Epidermal melanocyte (primary cell): ENCODE data around the gene PREB.
A peak's percentile ranks its signal among the peaks of the same experiment; 100 is the strongest.

ENCODE experiments used
- DNase-seq: peaks from one replicate; pipeline ENCODE4 v3.0.0; 2011; ENCODE audit warnings: low spot score; ENCODE audit not compliant: insufficient read length

PREB gene

DNA sequence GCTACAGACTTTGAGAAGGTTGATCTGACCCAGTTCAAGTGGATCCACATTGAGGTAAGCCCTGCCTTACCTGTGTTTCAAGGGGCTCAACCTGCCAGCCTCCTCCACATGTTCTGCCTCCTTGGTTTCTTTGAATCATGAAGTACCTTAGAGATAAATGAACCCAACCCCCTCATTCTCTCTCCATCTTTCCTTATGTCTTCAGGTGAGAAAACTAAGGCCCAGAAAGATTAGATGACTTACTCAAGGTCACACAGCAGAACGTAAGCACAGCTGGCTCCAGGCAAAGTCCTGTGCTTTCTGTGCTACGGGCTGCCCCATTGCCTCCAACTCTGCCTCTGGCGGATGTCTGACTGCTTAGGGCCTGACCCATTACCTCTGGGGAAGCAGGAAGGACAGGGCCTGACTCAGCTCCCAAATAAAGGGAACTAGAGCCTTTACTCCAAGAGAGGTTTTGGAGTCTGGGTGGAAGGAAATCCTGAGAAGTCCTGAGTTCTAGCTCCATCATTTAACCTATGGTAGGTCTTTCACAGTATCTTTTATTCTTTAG, 37.6 kb downstream of the PREB start:
- DNase-seq: no peak

DNA sequence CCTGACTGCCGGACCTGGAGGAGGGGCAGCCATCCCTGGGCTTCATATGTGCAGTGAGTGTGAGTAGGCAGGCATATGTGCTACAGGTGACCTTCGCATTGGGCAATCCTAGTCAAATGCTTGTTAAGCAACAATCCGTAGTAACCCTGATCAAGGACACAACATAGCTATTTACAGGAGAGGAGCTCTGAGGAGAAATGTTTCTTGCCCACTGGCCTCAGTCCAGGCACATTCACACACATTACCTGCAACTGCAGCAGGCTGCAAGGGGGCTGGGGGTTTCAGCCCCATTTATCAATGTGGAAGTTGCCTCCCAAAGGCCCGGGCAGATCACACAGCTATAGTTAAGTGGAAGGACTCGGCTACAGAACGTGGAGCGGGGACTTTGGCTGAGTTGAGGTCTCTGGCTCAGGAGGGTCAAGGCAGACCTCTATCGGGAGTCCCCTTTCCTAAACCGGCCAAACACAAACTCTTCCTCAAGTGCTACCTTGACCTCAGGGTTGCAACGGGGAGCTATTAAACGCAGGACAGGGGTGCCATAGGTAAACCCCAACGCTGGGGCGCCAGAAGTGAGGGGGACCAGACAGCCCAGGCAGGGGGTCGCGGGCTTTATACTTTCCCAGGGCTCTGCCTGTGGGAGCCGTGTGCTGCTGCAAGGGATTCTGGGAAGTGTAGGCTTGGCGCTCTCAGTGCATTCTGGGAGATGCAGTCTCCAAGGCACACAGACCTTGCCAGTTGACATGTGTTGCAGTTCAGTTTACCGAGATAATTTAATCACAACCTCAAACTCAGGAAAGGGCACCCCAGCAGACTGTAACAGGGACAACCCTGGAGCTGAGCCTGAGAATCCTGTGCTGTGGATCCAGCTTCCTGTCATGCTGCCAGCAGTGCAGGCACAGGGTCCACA, 38.4 kb downstream of the PREB start:
- peak; percentile 84 for DNase-seq

DNA sequence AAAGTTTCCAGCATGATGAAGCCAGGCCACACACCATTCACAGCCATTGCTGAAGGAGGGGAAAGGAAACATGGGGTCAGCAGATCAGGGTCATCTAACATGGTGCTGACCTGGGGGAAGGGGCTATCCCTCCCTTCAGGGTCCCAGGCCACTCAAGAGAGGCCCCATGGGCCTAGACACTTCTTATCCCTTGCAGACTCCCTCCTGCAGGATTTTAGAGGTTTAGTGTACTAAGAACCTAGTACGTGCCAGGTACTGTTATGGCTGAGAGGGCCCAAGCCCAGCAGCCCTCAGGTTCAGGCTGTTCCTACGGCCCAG, 39.0 kb downstream of the PREB start:
- no peak for DNase-seq

DNA sequence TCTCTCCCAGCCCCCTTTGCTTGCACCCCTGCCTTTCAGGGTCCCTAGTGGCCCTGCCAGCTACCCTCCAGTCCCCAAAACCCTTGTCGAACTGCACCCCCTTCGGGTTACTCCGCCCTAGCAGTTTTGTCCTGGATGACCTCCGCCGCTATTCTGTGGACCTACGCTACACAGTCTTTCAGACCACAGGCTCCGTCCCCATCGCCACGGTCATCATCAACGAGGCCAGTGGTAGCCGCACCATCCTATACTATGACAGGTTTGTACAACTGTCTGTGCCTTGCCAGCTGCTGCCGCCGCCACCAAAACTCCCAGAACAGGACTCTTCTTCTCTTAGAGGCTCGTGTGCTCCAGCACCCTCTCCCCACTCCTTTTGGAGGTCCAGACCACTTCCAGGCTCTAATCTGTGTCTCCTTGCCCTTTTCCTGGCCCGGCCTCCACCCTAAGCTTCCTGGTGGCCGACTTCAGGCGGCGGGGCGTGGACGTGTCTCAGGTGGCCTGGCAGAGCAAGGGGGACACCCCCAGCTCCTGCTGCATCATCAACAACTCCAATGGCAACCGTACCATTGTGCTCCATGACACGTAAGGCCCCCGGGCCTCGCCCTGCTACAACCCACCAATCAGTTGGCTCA, 40.0 kb downstream of the PREB start:
- DNase-seq: no peak

DNA sequence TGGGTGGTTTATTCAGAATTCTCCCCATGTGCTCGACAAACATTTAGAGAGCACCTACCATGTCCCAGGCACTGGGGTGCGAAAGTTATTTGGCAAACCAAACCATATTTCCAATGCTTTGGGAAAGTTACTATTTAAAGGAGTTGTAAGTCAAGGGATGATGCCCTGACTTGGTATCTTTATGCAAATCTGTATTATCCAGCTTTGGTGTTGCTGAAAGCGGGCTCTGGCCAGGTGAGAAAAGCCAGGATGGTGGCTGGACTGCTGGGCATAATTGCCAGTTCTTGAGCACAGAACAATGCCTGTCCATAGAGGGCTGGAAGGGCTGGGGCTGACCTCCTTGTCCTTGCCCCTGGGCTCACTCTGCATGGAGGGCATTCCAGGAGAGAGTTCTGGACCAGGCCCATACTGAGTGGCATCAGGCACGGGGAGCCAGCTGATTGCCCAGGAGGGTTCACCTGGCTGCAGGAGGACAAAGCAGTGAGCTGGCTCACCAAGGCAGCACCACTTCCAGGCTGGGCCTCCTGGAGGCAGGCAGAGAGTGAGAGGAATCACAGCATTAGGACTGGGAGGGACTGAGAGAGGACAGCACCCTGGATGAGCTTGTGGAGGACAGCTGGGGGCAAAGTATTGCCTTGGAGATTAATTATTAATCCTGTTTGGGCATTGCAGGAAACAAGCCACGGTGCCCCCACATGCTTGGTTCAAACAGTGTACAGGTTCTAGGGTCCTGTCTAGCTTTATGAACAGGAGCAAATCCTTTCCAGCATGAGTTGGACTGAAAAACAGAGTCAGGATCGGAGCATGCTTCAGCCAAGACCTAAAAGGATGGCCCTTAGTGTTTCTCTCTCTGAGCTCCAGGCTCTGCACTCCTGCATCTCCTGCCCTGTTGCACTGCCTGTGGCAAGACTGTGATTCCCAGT, 40.7 kb downstream of the PREB start:
- no peak for DNase-seq

DNA sequence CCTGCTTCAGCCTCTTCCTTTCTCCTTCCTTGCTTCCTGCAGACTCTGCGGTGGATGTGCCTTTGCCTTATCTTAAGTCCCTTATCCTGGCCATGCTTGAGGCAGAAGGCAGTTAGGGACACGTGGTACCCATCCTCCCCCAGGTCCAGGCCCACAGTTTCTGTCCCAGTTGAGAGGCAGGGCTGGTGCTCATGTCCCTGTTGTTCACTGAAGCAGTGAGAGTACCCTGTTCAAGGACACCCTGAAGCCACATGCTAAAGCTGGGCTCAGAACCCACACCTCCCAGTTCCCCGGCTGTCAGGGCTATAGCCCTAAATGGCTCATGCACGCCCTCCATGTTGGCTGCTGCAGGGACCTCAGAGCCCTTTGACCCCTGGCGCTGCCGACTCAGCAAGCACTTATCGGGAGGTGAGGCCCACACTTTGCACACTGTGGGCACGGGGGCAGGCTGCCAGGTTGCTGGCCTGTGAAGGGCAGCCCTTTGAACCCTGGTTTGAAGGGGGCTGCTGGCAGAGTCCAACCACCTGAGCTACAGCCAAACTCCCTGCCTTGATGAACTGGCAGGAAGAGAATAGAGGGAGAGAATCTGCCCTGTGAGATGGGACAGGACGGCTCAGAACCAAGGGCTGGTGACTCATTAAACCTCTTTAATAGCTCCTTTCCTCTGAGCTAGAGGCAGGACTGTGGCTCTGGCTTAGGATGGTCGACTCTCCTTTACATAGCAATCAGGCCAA, 41.6 kb downstream of the PREB start:
- DNase-seq: no peak

DNA sequence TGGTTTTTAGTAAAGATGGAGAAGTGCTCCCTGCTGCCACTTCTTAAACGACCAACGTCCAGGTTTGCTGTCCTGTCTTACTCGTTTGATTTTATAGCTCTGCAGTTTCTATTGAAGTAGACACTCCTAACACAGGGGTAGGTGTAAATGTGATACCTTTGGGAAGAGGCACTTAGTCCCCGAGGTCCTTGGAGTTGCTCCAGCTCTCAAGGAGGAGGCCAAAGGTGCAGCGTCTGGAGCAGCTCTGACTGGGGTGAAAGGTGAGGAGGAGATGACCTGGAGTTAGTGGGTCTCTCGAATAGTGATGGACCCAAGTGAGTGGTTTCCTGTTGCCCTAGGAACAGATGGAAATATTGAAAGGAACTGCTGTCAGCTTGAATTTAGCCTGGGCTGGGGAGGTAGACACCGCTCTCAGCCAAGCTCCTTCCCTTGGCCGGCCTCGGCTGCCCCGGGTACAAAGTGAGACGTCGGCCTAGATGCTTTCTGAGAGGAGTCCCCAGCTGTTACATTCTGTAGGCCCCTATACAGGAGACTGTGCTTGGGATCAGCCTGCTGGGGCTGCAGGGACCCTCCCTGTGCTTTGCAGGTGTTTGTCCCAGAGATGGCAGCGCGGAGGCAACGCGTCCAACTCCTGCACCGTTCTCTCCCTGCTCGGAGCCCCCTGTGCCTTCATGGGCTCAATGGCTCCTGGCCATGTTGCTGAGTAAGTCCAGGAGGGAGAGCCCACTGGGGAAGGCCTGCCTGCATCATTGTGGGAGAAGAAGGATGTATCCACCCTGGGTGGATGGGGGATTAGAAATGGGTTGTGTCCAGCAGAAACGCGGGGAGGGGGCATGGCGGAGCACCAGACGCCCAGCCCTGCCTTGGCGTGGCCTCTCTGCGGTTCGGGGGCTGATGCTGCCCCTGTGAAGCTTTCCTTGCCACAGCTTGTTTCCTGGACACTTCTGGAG, 42.4 kb downstream of the PREB start:
- no peak for DNase-seq

DNA sequence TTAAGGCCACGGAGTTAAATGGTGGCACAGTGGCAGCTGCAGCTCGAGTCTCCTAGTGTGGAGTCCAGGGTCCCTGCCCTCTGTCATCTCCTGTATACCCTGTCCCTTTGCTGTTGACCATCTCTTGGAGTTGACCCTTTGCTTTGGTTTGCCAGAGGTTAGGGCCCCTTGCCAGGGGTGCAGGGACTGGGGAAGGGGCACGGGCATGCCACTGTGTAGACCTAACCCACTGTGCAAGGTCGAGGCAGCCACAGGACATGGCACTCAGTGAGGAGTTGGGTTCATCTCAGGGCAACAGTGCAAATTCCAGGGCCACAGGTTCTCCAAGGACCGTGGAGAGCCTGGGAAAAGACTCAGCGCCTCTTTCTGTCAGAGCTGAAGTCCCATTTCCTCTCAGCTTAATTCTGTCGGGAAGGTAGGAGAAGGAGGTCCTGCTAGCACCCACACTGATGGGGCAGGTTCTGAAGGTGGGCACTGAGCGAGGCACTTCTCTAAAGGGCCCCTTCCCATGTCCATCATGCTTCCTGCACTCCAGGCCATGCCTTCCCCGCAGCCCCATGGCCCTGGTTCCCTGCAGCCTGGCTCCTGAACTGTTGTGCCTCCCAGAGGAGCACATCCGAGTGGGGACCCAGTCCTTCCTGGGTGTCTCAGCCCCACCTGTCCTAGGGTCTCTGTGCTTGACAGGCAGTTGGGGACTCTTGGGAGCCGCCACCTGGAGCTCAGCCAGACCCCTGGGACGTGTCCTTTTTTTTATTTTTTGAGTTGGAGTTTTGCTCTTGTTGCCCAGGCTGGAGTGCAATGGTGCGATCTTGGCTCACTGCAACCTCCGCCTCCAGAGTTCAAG, 45.1 kb downstream of the PREB start:
- no peak for DNase-seq

DNA sequence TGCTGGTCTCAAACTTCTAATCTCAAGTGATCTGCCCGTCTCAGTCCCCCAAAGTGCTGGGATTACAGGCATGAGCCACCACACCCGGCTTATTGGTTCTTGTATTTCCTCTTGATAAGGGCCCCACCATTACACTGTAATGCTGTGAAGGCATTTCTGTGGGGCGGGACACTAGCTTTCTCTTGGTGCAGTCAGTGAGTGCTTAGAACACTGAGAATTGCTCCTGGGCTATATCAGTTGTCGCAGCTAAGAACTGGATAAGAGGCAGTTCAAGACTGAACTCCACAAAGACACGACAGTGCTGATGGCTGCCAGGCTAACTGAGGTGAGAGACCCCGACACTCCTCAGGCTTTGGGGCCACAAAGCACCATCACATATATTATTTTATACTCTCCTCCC, 45.8 kb downstream of the PREB start:
- DNase-seq: no peak

DNA sequence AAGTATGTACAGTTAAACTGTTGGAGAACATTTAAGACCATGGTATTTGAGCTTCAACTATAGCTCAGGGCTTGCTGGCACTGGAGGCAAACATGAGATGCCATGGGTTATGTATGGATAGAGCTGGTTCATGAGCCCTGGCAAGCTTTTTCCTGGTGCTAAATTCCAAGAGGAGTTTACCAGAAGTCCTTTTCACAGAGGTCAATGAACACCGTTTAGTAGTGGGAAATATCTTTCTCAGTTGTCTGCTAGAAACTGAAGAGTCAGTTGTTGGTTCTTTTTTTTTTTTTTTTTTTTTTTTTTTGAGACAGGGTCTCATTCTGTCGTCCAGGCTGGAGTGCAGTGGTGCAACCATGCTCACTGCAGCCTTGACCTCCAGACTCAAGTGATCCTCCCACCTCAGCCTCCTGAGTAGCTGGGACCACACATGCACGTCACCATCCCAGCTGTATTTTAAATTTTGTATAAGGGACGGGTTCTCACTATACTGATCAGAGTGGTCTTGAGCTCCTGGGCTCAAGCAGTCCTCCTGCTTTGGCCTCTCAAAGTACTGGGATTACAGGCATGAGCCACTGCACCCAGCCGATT, 46.5 kb downstream of the PREB start:
- no peak for DNase-seq

DNA sequence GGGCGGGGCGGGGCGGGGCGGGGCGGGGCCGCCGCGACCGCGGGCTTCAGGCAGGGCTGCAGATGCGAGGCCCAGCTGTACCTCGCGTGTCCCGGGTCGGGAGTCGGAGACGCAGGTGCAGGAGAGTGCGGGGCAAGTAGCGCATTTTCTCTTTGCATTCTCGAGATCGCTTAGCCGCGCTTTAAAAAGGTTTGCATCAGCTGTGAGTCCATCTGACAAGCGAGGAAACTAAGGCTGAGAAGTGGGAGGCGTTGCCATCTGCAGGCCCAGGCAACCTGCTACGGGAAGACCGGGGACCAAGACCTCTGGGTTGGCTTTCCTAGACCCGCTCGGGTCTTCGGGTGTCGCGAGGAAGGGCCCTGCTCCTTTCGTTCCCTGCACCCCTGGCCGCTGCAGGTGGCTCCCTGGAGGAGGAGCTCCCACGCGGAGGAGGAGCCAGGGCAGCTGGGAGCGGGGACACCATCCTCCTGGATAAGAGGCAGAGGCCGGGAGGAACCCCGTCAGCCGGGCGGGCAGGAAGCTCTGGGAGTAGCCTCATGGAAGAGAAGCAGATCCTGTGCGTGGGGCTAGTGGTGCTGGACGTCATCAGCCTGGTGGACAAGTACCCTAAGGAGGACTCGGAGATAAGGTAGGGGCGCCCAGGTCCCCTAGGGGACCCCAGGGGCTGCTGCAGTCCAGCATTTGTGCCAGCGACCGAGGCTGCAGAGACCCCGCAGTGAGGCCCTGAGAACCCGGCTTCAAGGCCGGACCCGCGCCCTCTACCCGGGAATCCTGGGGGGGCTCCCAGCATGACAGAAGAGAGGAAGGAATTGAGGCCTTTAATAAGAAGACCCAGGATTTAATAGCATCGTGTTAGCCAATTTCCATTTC, 47.5 kb downstream of the PREB start, which contains the start of gene KHK:
KHK (plus strand) TSS at position 49 of the 870 bp plus-strand sequence; CDS start at position 537, 488 bp downstream.
- DNase-seq: no peak

DNA sequence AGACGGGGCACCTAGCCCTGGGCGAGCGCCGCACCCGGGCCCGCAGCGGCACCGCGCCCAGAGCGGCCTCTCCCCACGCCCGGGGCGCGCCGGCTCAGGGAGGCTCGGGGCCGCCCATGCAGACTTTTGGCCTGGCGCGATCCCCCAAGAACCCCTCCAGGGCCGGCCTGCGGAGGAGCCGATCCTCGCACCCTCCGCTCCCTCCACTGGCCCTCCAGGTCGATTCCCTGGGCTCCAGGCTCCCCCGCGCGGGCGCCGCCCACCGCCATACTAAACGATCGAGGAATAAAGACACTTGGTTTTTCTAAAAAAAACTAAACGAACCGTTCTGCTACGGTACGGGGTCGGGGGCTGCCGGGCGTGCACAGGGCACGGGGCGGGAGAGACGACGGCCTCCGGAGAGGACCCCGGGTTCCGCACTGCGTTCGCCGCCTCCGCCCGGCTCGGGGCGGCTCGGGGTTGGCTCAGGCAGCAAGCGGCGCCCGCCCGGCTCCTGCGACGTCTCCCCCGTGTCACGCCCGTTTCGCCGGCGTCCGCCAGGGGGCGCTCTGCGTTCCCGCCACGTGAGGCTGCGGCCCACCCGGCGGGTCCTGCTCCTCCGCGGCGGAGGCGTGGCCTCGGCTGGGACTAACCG, 48.2 kb downstream of the PREB start:
- peak; percentile 98 for DNase-seq

DNA sequence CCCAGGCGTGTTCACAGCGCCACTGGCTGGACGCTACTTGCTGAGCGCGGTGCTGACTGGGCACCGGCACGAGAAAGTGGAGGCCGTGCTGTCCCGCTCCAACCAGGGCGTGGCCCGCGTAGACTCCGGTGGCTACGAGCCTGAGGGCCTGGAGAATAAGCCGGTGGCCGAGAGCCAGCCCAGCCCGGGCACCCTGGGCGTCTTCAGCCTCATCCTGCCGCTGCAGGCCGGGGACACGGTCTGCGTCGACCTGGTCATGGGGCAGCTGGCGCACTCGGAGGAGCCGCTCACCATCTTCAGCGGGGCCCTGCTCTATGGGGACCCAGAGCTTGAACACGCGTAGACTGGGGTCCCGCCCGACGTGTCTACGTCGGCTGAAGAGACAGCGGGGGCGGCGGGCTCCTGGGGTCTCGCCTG, 48.8 kb downstream of the PREB start:
- peak; percentile 64 for DNase-seq

DNA sequence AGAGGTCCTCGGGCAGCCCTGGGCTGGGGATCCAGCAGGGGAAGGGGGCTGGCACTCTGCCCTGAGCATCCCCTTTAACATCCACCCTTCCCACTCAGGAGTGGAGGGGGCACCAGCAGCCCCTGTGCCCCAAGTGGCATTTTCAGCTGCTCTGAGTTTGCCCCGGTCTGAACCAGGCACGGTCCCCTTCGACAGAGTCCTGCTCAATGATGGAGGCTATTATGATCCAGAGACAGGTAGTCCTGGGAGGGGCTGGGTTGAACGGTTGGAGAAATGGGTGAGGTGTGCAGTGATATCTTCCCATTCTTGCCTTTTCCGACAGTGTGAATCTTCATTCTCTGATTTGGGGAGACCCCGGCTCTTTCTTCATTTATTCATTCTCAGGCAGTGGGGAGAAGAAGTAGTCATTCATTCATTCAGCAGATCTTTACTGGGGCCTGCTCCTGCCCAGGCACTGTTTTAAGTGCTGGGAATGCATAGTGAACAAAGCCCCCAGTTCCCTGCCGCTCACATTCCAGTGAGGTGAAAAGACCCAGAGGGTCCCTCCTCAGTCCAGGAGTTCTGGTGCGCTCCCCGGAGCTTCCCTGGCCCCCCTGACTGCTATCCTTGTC, 49.3 kb downstream of the PREB start:
- DNase-seq: no peak

DNA sequence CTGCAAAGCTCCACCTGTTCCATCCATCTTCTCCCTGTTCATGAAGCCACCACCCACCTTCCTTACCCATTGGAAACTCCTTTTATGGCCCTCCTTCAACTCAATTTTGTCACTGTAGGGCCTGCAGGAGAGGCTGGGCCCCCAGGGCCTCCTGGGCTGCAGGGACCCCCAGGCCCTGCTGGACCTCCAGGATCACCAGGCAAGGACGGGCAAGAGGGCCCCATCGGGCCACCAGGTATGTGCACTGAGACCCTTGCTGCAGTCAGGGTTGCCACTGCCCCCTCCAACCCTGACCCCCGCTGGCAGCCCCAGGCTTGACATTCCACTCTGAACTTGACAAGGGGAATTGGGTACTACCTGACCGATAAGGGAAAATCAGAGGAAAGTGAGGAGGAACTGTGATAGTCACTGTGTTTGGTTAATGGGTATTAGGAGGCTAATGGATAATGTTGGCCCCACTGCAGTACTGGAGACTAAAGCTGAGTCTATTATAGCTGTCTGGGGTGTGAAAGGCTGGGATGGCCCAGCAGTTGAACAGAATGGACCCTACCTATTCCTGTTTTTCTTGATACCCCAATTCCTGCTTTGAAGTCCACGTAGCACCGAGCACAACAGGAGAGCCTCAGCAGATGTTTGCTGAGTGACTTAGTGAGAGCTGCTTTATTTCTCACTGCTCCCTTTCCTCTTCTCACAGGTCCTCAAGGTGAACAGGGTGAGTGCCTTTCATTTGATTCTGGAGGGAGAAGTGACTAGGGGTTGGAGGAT, 50.0 kb downstream of the PREB start:
- DNase-seq: no peak
